HG03354 (cell line): ENCODE measurements around the gene BCAS4.

Experiments used
- ATAC-seq: cut with Tn5 transposase; IDR thresholded peaks from one replicate; pipeline ENCODE4 v1.9.1; 2021; ENCODE audit warnings: mild to moderate bottlenecking; ENCODE audit not compliant: unreplicated experiment, poor library complexity, severe bottlenecking

BCAS4 gene

GRCh38 chr20:50891138-50891537 lies 96.3 kb downstream of the BCAS4 start:
- ATAC-seq, result no peak

GRCh38 chr20:50892394-50892793 lies 97.5 kb downstream of the BCAS4 start:
- ATAC-seq, result no peak

DNA sequence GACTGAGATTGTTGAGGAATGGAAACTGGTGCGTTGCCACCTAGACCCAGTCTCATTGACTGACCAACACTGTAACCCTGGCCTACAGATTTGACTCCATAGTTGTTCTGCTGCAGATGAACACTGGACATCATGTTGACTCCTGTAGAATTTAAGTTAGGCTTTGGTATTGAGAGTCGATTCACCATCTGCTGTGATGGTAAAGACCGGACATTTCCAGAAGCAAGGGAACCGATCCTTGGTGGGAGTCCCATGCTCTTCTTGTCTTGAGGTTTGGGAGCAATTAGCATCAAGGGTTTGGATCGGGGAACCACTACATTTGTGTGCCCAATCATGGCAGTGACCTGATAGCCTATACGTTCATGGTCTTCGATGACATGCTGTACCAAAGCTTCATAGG lies 98.8 kb downstream of the BCAS4 start:
- no peak for ATAC-seq

GRCh38 chr20:50895111-50895830 lies 100.4 kb downstream of the BCAS4 start:
- no peak for ATAC-seq

DNA sequence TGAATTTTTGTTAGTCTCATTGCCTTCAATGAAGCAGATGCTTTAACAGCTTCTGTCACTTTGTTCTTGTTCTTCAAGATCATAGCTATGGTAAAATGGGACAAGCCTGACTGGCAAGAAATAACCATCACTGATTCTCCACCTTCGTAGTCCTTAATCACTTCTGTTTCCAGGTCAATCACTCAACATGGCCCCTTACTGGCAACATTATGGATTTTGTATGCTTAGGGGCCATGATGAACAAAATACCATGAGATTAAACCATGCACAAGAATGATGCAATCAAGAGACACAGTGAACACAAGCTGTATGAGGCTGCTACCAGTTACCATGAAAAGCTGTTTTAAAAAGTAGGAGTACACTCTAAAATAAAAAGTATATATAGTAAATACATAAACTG lies 103.6 kb downstream of the BCAS4 start:
- ATAC-seq, result no peak

DNA sequence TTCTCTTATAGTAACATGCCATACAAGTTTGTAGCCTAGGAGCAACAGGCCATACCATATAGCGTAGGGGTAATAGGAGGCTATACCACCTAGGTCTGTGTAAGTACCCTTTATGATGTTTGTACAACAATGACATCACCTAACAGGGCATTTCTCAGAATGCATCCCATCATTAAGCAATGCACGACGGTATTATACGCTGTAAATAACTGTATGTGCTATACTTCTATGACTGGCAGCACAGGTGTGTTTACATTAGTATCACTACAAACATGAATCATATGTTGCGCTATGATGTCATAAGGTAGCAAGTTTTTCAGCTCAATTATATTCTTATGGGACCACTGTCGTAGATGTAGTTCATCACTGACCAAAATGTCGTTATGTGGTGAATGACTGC lies 105.4 kb downstream of the BCAS4 start:
- ATAC-seq, result no peak

GRCh38 chr20:50901301-50901700 lies 106.4 kb downstream of the BCAS4 start:
- ATAC-seq, result no peak

DNA sequence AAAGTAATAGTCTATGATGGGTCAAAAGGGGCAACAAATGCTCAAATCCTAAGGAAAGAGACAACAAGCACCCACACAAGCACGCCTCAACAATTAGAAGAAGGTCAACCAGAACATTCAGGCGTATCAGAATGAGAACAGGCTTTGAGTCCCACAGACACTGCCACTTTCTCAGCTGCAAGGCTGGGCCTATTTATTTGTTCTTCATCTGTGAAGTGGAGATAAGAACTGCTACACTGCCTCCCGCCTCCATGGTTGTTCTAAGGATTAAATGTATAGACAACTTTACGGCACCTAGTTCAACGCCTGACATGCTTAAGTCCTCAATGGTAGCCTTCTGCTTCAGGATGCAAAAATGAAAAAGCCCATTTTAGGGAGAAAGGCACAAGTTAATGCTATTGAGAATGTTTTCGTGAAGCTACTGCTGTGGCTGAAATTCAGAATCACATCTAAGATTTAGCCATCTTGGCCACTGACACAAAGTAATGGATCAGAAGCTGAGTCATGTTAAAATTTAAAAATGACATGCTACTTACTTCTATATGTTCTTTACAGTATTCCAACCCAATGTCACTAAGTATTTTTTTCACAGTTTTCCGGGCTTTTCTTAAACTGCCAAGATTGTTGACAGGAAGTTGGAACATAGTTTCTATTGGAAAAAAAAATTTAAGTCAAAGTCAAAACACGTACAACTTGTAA lies 108.6 kb downstream of the BCAS4 start:
- no peak for ATAC-seq

- no peak for ATAC-seq
Observed at GRCh38 chr20:50904067-50904570, 109.3 kb downstream of the BCAS4 start.

- ATAC-seq, result no peak
Observed at GRCh38 chr20:50909413-50909812, 114.6 kb downstream of the BCAS4 start.

DNA sequence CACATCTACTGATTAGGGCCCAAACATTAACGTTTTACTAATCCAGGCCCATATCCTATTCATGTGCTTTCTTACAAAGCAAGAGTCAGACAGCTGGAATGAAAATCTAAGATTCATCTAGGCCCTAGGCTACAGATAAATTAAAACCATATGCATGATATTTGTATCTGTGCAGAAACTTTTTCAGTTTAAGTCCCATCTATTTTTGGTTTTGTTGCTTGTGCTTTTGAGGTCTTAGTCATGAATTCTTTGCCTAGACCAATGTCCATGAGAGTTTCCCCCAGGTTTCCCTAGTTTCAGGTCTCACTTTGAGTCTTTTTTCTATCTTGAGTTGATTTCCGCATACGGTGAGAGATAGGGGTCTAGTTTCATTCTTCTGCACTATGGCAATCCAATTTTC lies 116.2 kb downstream of the BCAS4 start:
- no peak for ATAC-seq

DNA sequence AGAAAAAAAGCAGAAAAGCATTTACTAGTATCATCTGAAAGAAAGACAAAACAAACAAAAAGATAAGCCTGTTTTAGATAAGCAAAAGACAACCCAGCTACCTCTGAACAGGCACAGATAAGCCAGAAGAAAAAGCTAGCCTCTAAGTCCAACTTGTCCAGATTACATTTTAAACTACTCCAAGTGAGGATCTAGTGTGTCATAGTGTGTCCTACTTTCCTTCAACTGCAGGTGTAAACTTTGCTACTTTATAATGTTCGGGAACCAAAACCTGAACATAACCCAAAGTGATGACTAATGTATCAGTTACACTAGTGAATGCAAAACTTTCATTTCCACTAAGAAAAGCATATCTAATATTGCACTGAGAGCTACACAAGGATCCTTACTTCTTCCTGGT lies 116.9 kb downstream of the BCAS4 start:
- no peak for ATAC-seq

DNA sequence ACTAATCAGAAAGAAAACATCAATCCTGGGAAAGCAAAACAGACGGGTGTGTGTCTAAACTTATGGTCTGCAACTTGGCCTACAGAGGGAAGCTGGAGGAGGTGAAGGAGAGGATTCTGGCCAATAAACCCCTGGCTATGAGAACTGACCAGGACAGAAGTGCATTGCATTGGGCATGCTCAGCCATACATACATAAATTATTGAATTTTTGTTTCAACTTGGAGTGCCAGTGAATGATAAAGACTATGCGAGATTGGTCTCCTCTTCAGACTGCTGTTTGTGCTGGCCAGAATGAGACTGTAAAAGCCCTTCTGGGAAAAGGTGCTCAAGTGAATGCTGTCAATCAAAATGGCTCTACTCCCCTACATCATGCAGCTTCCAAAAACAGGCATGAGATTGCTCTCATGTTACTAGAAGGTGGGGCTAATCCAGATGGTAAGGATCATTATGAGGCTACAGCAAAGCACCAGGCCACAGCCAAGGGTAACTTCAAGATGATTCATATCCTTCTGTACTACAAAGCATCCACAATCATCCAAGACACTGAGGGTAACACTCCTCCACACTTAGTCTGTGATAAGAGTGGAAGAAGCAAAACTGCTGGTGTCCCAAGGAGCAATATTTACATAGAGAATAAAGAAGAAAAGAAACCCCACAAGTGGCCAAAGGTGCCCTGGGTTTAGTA lies 119.0 kb downstream of the BCAS4 start:
- no peak for ATAC-seq

DNA sequence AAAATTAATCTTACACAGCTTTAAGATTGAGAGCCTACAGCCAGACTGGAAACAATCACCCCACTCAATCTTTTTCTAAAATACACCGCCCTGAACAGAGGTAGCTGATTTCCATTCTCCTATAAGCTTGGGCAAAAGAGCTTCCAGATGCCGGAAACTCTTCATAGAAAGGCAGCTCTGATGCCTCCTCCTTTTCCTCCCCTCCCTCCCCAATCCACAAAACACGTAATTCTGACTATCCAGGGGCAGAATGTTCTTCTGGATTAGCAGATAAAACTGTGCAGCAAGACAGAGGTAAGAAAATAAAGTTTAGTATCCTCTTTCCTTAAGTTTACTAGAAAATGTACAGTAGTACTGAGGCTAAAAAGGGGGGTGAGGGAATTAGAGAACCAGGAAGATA lies 120.6 kb downstream of the BCAS4 start:
- no peak for ATAC-seq

- no peak for ATAC-seq
Observed at GRCh38 chr20:50916257-50916656, 121.4 kb downstream of the BCAS4 start.

DNA sequence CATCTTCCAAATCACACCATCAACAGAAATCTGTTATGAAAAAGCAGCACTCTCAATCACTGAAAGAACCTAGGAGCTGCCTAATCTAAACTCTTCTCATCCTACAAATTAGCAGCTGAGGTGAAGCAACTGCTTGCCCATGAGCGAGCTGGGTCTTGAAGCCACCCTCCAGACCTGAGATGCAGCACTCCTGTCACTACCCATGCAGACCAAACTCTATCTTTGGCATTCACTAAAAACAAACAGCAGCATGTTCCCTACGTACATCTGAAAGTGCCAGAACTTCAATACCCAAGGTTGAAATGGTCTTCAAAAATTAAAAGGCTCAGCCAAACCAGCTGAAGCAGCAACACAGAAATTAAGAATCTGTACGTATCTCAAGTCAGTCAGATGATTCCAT lies 122.1 kb downstream of the BCAS4 start:
- ATAC-seq, result no peak

DNA sequence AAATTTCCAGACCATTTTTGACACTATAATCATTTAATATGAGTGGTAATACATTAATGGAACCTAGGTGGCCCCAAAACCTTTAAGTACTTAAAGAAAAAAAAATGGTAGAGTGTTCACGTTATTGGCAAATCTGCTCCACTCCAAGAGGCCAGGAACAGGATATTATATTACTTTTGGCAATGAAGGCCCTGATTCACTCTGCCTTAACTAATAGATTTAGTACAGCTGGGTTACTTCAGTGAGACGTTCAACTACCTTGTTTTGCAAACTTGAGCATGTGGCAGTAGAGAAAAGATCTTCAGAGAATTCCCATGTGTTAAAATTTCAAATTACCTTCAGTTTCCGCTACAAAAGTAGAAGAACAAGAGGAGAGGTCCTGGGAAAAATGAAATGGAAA lies 123.5 kb downstream of the BCAS4 start:
- ATAC-seq, result no peak

DNA sequence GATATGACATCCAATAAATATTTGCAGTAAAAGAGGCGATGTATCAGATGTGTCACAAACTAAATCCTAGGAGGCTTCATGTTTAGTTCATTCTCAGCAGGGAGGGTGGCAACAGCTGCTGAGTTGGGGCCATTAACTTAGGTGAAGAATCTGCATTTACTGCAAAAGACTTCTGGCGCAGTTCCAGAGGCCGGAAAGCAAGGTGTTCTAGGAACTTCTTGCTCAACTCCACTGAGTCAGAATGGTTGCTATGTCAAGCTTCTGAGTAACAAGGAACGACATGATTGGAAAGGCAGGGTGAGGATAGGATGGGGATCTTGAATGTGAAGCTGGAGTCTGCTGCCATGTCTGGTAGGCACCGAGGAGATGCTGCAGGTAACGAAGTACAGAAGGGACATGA lies 124.7 kb downstream of the BCAS4 start:
- no peak for ATAC-seq

DNA sequence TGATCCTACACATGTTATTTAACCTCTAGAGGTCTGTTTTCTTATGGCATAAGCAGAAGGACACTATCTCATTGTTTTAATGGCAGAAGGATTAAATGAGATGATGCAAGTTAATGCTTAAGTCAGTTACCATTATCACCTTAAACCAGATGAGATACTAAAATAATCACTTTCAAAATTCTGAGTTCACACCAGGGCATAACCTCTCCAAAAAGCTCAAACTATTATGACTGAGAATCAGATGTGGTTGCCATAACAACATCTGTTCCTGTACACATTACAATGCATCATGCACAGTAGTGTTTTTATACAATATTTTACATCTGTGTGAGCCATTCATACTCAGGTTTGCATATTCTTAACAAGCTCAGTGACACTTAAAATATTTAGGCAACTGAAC lies 126.1 kb downstream of the BCAS4 start:
- peak; percentile 45 for ATAC-seq

DNA sequence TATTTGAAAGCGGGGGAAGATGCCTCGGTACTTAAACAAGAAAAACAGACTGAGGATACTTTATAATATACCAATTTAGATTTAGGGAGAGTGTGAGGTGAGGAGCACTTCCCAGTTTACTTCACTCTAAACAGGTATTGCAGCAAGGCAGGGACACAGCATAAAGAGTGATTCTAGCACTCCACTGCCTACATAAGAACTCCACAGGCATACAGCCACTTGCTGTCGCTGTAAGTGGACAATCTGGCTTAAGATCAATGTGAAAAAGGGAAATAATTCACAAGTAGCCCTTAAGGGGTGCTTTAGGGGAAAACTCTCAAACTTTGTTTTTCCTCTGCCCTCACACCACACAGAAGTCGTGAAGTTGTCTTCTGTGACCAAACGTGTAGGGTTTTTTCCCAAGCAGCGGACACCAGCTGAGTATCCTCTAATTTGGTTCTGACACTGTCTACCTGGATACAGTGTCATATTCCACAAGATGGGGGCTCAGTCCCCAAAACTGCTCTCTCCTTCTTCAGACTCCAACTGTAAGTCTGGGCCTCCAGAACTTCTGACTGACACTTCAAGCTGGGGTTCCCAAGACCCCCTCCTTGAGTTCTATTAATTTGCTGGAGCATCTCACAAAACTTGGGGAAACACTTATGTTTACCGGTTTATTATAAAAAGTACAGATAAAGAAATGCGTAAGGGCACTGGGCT lies 127.1 kb downstream of the BCAS4 start:
- no peak for ATAC-seq
